ENCODE data around the gene LSS.

The LSS gene

GRCh38 chr21:46228345-46229051, at the start of gene LSS:
Gene LSS (minus strand): TSS chr21:46228774. CDS start chr21:46228745, 29 bp downstream.
- peak; percentile 99 for DNase-seq

DNA sequence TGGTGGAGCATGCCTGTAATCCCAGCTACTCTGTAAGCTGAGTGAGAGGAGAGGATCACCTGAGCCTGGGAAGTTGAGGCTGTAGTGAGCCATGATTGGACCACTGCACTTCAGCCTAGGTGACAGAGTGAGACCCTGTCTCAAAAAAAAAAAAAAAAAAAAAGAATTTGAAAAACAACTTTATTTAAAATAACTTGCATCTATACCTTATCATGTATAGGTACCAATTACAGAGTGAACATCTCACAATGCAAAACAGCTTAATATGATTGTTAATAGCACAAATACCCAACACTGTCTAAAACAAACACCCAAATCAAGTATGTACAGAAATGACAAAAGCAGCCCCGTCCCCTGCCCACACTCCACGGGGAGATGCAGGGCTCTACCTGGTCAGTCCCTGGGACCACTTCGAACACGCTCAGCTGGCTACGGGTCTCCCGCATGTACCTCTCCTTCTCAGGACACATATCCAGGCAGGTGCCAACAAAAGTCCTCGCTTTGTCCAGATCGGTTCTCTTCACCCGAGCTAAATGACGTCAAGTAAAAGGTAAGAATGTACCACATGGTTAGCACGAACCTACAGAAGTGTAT, 46.3 kb upstream of the LSS start:
- no peak for DNase-seq

- no peak for DNase-seq
Observed at GRCh38 chr21:46273341-46273740, 44.8 kb upstream of the LSS start.

DNA sequence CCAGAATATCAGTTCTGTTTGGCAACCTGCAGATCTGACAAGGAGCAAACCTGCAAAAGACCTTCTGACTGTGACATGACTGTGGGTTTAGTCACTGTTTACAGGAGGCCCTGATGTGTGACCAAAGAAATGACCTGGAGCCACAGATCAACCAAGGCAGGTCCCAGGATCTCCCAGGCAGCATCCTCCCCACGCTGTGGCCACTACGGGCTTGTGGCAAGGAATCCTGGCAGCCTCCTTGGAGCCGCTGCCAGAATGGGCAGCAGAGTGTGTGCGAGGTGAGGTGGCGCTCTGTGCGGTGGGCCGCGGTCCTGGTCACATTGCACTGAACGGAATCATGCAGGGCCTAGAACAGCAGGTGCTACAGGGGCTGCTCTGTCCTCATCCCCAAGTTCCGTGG, 40.9 kb upstream of the LSS start:
- DNase-seq: no peak

GRCh38 chr21:46268371-46268770, 39.8 kb upstream of the LSS start:
- no peak for DNase-seq

DNA sequence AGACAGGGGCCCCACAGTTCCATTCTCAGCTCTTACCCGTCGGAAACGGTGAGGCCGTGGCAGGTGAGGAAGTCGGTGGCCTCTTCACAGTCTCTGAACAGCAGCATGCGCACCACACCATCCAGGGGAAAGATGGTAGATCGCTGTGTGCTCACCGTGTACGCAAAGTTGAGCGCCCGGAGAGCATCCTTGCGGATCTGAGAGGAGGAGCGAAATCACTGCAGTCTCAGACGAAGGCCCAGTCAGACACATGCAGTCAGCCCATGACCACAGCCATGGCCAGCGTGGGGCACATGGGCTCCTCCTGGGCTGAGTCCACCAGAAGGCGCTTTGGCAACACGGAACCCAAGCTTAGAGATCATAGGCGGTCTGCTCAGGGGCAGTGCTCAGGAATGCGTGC, 38.4 kb upstream of the LSS start:
- DNase-seq: no peak

DNA sequence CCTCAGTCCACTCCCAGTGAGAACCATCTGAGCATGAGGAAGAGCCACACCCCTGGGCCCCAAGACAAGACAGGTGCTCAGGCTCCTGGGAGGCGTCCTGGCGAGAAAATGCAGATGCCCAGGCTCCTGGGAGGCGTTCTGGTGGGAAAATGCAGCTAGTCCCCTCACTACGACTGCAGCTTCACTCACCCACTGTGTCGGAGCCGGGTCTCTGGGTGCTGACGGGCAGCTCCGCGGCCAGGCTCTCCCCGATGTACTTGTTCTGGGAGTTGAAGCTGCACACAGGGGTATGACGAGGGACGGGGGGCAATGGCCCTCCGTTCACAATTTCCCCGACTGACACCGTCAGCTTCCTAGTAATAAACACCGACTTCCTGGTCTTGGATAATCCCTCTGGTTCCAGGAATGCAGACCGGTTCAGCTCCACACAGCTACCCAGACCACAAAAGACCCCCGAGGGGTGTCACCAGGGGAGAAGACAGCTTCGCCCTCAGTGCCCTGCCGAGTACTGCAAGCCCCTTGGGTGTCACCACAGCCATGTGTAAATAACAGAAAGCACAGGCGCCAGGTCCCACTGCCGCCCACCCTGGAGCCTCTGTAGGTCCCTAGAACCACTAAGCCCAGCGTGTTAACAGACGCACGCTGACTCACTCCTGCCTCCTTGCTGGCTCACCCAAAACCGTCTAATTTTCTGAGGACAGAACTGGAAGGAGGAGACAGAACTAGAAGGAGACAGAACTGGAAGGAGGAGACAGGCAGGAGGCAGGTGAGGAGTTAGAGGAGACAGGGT, 37.4 kb upstream of the LSS start:
- no peak for DNase-seq

DNA sequence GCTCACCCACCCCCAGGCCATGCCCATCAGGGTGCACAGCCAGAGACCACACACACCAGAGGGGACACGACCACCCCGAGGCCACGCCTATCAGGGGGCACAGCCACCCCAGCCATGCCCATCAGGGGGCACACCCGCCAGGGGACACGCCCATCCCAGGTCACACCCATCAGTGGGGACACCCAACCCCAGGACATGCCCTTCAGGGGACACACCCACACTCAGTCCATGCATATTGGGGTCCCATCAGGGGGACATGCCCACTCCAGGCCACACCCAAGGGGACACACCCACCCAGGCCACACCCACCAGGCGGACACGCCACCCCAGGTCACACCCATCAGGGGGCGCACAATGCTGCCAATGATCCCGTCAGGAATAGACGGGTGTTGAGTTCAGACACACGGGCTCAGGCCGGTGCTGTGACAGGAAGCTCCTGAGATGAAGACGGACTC, 36.1 kb upstream of the LSS start:
- peak; percentile 54 for DNase-seq

DNA sequence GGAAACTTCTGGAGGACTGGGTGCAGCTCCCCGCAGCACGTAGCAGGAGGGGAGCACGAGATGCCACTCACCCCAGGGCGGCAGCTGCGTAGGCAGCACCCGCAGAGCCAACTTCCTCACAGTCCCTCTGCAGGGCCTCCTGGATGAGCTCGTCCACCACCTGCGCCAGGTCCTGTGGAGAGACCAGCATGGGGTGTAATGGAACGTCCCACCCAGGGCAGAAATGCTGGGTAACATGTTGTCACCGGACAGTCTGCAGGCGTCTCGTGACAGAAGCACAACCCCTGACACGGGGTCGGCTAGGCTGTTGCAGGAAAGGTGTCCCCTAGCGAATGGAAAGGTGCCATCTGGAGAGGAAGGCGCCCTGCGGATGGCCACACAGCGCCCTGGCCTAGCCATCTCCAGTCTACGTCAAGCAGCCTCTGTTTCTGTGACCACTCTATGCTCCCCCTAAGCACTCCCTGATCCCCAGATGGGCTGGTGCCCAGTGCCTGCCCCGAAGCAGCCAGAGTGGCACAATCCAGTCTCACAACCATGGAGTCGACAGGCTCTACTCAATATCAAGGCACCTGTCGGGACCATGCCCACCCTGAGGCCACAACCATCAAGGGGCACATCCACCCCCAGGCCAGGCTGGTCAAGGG, 35.6 kb upstream of the LSS start:
- DNase-seq: no peak

GRCh38 chr21:46256501-46256994, 28.0 kb upstream of the LSS start:
- DNase-seq: no peak

GRCh38 chr21:46255758-46256337, 27.3 kb upstream of the LSS start:
- no peak for DNase-seq

- no peak for DNase-seq
Observed at GRCh38 chr21:46255166-46255565, 26.6 kb upstream of the LSS start.

- no peak for DNase-seq
Observed at GRCh38 chr21:46254208-46254975, 25.8 kb upstream of the LSS start.

GRCh38 chr21:46253610-46254124, 25.1 kb upstream of the LSS start:
- DNase-seq: peak; percentile 92

- no peak for DNase-seq
Observed at GRCh38 chr21:46252840-46253239, 24.3 kb upstream of the LSS start.

GRCh38 chr21:46250146-46250725, 21.7 kb upstream of the LSS start:
- no peak for DNase-seq

DNA sequence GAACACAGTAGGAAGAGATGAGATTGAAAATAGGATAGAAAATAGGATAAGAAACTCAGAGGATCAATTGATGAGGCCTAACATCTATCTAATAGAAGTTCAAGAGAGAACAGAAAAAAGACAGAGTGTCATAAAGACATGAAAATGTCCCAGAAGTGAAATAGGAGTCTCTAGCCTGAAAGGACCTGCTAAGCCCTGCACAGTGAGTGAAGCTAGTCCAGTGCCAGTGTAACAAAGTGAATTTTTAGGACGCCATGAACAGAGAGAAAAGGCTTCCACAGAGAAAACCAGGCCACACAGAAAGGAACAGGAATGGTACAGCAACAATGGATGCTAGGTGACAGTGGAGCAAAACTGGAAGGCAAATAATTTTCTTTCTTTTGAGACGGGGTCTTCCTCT, 20.3 kb upstream of the LSS start:
- DNase-seq: no peak

DNA sequence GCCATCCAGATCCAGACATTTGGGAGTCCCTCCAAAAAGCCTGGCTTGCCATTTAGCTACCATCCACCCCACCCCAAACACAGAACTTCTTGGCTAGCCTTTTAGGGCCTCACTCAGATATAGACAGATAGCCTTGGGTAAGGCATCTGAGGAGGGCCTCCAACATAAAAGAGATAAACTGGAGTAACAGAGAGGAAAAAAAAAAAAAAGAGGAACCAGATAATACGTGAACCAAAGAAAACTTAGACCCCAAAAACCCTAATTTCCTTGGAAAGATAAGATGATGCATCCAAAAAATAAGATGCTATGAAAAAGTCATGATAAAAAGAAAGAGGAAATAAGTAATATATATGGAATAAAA, 19.8 kb upstream of the LSS start:
- peak; percentile 63 for DNase-seq

- DNase-seq: no peak
Observed at GRCh38 chr21:46247699-46248421, 19.3 kb upstream of the LSS start.

GRCh38 chr21:46246345-46246744, 17.8 kb upstream of the LSS start:
- no peak for DNase-seq
